ENCODE results near the gene PMEPA1.
A peak's percentile ranks its signal among the peaks of the same experiment; 100 is the strongest.

PMEPA1 gene

DNA sequence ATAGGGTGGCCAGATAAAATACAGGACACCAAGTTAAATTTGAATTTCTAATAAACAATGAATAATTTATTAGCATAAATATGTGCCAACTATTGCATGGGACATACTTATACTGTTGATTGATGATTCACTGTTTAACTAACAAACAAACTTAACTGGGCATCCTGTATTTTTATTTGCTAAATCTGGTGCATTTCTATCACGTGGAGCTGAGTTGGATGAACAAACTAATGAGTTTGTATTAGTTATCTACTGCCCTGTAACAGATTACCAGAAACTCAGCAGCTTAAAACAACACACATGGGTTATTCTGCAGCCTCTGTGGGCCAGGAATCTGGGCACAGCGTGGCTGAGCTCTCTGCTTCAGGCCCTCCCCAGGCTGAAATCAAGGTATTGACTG is 28.2 kb upstream of the PMEPA1 start:
- no peak overlapping the region for H3K27ac ChIP-seq
- H3K4me3 ChIP-seq, result no peak overlapping the region

DNA sequence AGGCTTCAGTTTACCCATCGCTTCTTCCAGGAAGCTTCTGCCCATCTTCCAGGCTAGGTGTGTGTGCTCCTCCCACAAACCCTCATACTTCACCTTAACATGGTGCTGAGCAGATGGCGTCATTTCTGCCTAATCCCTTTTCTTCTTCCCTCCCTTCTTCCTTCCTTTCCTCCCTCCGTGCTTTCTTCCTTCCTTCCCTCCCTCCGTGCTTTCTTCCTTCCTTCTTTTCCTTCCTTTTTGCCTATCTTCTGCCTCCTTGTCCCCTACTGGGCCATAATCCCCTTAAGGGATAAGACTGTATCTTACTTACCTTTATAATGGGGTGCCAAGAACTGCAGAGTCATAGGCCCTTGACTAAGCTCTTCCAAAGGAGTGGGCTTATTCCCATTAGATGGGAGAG is 27.5 kb upstream of the PMEPA1 start:
- Histone ChIP-seq H3K27ac (no peak overlapping the region), H3K4me3 (no peak overlapping the region)

DNA sequence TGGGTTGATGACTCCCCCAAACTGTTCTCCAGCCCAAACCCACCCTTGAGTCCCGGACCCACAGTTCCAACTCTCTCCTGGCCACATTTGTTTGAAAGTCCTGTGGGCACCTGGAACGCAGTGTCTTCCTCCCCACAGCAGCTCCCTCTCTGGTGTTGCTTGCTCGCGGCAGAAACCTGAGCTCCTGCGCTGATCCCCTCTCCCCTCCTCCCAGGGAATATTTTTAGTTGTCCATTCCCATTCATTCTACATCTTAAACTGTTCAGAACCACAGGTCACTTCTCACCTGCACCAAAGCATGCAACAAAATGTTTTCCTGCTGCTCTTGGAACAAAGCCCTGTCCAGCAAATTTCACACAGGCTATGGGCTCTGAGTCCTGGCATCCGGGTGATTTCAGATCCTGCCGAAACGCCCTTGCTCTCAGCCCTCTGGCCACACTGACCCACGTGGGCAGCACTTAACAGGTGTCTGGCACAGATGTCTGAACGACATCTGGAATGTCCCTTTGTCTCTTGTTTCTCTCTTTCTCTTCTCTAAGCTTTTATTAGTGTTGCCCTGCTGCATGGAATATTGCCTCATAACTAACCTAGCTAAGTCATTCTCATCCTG is 27.0 kb upstream of the PMEPA1 start:
- Histone ChIP-seq H3K27ac (no peak overlapping the region), H3K4me3 (no peak overlapping the region)

DNA sequence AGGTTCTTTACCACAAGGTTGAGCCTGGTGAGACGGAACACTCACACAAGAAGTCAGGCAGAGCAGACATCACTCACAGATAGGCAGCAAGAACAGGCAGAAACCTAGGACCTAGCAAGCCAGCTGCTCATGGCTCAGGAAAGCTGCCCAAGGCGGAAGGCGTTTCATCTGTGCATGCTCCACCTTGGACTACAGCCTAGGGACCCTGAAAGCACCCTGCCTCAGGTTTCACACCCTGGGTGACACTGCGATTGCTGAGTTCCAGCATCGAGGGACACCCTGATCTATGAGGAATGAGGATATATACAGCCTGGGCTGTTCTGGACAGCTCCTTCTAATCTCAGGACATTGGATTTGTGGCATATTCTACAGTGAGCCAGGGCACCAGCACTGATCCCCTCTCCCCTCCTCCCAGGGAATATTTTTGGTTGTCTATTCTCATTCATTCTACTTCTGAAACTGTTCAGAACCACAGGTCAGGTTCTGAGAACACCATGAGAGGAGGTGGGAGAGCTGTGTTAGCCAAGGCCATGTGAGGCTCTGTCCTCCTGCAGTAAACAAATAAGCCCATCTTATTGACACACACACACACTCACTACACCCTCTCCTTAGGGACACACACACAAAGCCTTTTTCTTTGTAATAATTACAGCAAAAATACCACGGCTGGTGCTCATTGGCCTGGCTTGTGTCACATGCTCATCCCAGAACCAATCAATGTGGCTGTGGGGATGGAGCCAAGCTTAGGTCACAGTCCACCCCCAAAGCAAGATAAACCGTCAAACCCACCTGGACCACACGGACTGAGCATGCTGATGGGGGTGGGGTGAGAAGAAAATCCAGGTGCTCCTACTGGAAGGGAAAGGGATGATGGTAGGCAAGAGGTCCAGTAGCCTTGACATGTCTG is 26.3 kb upstream of the PMEPA1 start:
- Histone ChIP-seq H3K4me3 (no peak overlapping the region), H3K27ac (no peak overlapping the region)

DNA sequence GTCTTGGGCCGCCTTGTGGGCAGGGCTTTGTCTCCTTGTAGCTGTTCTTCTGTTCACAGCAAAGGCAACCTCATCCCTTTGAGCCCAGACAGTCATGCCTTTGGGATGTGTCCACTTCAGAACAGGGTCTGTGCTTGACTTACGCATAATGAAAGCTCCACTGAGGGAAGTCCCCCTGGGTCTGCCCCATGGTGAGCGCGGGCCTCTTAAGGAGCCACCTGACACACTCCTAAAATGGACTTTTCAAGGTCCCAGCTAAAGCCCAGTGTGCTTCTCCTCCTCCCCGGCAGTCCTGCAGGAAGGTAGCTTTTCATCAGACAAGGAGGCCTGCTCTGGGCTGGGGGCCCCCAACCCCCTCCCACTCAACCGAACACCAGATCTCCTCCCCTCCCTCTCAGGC is 24.9 kb upstream of the PMEPA1 start:
- no peak overlapping the region for H3K27ac ChIP-seq

DNA sequence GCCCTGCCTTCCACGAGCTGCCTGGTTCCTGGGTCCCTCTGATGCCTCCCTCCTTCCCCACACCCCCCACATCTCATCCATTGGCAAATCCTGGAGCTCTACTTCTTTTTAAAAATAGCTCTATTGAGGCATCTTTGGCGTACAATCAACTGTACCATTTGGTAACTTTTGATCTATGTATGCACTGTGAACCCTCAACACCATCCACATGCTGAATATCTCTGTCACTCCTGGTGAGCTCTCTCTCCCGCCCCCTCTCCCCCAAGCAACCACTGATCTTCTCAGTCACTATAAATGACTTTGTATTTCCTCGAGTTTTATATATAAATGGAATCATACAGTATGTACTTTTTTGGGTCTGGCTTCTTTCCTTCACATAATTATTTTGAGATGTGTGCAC is 22.4 kb upstream of the PMEPA1 start:
- Histone ChIP-seq H3K27ac (no peak overlapping the region), H3K4me3 (no peak overlapping the region)

More for the DNA sequence above, 24.9 kb upstream of the PMEPA1 start:
- H3K4me3 ChIP-seq, result no peak overlapping the region

DNA sequence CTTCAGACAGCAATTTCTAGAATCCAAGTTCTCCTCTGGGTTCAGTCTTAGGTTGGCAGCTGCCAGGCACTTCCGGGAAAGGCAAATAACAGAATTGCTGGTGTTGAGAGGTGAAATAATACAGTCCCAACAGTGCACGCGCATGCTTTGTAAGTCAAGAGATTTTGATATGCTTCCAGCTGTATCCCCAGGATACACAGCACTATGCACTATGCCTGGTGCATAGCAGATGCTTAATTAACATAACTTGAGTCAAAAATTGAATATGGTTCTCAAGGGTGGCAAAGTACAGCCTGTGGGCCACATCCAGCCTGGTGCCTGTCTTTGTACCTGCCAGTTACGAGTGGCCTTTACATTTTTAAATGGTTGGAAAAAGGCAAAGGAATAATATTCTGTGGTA is 18.9 kb upstream of the PMEPA1 start:
- Histone ChIP-seq H3K27ac (no peak overlapping the region), H3K4me3 (no peak overlapping the region)

DNA sequence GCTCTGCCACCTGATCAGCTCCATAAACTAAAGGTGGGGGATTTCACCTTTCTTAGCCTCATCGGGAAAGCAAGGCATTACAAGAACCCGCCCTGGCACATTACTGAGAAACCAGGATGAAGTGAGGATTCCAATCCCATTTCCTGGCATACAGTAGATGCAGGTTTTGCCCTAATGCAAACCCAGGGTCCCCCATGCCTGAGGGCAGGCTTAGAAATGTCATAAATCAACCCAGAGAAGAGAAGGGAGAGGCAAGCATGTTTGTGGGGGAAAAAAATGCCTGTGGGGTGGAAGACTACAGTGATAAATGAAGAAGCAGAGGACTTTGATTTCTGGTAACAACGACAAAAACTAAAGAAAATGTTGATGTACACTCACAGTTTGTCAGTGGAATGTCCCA is 18.0 kb upstream of the PMEPA1 start:
- H3K4me3 ChIP-seq, result no peak overlapping the region

DNA sequence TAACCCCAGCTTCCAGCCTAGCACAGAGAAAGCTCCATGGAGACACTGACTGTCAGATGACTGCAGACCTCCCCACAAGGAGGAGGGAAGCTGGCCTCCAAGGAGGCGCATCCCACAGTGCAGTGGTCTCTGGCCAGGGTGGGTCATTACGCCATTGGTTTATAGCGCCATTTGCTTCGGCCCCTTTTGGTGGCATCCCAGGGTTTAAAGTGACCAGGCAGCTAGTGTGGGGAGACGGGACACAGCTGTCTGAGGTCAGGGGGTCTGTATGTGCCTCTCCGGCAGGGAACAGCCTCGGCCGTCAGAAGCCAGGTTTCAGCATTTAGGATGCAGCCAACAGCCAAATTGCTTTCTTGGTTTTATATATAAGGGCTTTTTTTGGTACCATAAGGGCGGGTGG is 15.8 kb upstream of the PMEPA1 start:
- Histone ChIP-seq H3K27ac (no peak overlapping the region), H3K4me3 (no peak overlapping the region)

More for the DNA sequence above, 18.0 kb upstream of the PMEPA1 start:
- H3K27ac ChIP-seq, result no peak overlapping the region

DNA sequence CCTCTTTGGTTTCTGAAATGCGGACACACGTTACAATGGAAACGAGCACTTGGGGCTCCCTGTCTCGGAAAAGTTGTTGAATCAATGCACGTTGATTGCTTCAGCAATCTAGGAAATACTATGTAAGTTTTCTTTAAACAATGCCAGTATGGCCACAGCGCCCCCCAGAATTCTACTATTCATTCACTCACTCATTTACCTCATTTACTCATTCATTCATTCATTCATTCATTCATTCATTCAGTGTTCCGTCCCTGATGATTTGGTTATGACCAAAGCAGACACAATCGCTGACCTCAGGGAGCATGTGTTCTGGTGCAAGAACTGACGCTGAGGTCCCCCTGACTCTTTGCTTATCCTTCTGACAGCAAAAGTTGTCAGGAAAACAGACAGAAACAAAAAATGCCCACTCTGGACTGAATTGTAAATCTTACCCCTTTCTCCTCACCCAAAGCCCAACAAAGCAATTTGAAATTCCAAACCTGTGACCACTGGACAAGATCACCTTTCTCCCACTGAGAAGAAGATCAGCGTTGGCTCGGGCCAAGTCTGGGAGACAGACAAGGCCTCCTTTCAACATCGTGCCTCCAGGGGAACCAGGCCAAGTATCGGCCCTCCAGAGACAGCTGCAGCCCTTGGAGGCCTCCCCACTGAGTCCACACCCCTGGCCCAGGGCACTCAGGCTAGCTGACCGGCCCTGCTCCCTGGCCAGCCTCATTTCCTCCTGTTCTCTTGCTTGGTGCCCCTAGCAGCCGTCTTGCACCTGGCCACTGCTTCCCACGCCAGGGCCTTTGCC is 15.0 kb upstream of the PMEPA1 start:
- Histone ChIP-seq H3K27ac (no peak overlapping the region), H3K4me3 (no peak overlapping the region)

DNA sequence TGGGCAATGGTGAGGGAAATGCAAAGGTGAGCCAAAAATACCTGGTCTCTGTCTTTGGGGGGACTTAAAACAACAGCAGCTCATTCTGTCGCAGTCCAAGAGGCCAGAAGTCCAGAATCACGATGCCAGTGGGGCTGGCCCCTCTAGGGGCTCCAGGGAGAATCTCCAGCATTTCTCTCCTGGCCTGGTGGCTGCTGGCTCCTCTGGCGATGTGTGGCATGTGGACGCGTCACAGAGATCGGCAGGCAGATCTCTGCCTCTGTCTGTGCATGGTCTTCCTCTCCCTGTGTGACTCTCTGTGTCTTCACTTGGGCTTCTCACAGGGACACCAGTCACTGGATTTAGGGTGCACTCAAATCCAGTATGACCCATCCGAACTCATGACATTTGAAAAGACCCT is 14.0 kb upstream of the PMEPA1 start:
- Histone ChIP-seq H3K4me3 (no peak overlapping the region), H3K27ac (no peak overlapping the region)

DNA sequence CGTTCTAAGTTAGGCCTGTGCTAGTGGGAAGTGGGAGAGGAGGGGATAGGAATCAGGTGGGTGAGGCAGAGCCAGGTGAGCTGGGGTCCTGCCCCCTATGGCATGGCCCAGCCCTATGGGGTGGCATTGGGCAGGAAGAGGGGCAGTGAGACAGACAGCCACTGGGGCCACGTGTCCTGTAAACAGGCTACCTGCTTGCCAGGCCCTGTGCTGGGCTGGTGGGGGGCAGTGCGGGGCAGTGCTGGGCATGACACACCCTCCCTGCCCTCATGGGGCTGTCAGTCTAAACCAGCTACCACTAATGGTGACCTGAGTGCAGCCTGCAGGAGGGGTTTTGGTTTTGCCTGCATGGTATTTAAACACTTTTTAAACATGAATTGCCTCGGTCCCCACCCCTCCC is 10.1 kb upstream of the PMEPA1 start:
- no peak overlapping the region for H3K27ac ChIP-seq

DNA sequence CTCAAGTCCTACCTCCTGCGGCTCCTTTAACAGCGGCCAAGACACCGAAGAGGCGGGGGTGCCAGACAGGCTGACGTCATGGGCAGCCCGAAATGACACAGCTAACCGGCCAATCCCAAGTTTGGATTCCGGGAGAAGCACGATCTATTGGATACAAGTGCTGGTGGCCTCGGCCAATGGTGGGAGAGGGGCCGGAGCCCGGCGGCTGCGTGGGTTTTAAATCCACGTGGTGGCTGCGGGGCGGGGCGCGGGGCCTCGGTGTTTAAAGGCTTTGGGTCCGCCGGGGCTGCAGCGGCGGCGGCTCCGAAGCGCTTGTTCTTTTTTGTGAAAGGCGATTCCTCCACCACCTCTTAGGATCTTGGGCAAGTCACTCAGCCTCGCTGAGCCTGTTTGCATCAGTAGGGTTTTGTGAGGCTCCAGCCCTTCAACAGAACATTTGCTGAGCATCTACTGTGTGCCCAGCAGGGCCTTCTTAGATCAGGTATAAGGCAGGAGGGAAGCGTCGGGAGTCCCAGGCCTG is 8.7 kb upstream of the PMEPA1 start:
- H3K4me3 ChIP-seq, result peak overlapping the region in 6 of 7 experiments; percentile 13 to 26 (median 18)
- H3K27ac ChIP-seq, result peak overlapping the region in 4 of 21 experiments; percentile 6 to 60 (median 22)

More for the DNA sequence above, 10.1 kb upstream of the PMEPA1 start:
- H3K4me3 ChIP-seq, result no peak overlapping the region

DNA sequence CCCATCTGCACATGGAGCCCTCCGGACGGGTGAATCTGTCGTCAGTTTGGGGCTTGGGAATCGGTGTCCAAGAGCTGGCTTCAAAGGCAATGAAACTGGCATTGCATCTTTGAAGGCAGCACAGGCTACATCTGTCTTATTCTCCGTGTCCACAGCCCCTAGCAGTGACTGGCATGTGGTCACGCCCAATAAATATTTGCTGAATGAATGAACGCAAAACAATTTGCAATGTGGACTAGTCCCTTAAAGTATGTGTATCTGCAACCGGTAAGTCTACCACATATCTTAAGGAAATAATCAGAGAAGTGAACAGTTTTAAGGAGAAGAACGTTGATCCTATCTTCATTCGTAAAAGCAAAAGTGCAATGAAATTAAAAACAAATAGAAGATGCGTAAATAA is 8.0 kb upstream of the PMEPA1 start:
- Histone ChIP-seq H3K27ac (peak overlapping the region in 2 of 21 experiments; percentile 30 to 57), H3K4me3 (no peak overlapping the region)

DNA sequence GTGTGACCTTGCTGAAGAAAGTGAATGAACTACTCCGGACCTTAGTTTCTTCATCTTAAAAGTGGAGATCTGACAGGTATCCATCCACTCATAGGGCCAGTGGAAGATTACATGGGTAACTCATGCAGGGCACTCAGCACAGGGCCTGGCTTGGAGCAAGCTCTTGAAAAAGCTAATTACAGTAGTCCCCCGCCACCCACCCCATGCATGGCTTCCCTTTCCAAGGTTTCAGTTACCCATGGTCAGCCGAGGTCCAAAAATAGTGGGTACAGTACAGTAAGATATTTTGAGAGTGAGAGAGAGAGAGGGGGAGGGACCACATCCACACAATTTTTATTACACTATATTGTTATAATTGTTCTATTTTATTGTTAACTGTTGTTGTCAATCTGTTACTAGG is 7.1 kb upstream of the PMEPA1 start:
- Histone ChIP-seq H3K4me3 (no peak overlapping the region), H3K27ac (peak overlapping the region in 6 of 21 experiments; percentile 5 to 66 (median 29))

DNA sequence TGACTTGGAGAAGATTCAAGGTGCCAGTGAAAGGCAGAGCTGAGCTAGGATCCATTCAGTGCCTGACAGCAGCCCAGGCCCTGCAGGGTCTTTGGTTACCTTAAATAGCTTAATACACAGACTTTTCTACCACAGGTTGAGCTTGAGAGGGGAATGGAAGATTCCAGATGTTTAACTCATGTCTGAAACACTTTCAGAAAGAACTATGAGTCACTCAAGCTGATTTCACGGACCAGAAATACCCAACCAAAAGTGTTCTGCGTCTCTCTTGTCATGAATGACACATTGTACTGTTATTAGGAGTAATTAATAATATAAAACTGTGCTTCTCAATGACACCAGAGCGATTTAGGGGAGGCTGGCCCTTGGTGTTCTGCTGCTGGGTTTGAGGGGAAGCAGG is 6.4 kb upstream of the PMEPA1 start:
- Histone ChIP-seq H3K27ac (peak overlapping the region in 9 of 21 experiments; percentile 2 to 66 (median 35)), H3K4me3 (no peak overlapping the region)

DNA sequence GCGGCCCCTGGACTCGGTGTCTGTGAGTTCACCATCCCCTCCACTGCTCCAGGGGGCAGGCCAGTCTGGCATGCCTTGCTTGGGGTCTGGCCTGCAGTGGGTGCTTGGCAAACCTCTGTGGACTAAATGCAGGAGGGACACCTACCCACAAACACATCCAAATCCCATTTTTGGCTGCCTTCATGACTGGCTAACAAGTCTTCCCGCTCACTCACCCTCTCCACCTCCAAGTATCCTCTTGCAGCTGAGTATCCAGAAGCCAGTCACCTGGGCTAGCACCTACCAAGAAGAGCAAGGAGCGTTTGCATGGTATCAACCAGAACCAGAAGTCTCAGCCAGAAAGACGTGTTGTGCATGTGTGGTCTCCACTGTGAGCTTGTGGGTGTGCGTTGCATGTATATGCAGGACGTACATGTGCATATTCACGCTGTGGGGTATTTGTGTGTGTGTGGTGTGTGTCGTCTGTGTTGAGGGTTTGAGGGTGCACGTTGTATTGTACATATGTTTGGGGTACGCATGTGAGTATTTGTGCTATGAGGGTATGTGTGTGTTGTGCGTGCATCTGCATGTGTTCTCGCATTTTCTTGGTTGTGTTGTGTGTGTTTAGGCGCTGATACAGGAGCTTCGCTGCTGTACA is 5.6 kb upstream of the PMEPA1 start:
- H3K27ac ChIP-seq, result peak overlapping the region in 3 of 21 experiments; percentile 1 to 66 (median 60)
- H3K4me3 ChIP-seq, result no peak overlapping the region

DNA sequence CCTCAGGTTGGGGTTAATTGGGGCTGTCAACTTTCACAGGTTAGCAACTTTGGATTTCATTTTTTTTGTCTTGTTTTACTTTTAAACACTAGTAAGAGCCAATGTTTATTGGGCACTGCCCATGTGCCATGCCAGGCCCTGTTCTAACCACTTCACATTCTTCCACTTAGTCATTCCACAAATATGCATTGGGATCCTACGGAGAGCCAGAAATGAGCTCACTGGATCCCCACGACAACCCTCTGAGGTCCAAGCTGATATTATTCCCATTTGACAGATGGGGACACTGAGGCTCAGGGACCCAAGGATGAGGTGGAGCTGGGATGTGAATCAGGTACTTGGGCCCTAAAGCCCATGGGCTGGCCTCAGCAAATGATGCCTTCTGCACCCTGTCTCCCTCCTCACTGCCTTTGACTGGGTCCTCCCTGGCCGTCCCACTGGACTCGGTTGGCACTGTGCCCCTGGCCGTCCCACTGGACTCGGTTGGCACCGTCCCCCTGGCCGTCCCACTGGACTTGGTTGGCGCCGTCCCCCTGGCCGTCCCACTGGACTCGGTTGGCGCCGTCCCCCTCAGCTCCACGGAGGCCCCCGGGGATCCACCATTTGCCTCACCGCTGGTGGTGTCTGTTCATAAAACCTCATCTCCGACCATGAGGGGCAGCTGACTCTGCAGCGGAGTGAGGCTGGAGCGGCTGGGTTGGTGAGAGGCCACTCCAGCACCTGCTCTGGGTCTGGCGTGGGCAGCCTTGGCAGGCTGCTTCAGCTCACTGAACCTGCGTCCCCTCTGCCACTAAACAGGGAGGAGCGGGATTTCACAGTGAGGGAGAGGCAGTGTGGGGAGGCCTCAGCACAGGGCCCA is 4.8 kb upstream of the PMEPA1 start:
- peak overlapping the region in 10 of 21 experiments; percentile 7 to 73 (median 51) for H3K27ac ChIP-seq

DNA sequence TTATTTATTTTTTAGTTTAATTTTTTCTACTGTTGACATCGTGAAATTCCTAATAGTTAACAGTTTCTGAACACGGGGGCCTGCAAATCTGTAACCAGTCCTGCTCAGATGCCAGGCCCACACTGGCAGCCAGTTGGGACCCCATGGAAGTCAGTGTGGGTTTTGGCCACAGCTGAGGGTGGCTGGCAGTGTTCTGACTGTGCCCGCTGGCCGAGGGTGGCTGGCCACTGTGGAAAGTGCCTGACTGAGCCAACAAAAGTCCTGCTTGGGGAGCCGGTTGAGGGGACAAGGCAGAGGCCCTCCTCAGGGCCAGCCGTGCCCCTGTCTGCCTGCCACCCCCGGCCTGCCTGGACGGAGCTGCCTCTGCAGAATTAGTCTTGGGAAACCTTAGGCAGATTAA is 4.1 kb upstream of the PMEPA1 start:
- peak overlapping the region in 14 of 21 experiments; percentile 7 to 73 (median 51) for H3K27ac ChIP-seq
- no peak overlapping the region for H3K4me3 ChIP-seq

More for the DNA sequence above, 4.8 kb upstream of the PMEPA1 start:
- no peak overlapping the region for H3K4me3 ChIP-seq
